HG02852 (cell line): Measurements from ENCODE around the gene PEX16.
A peak's percentile ranks its signal among the peaks of the same experiment; 100 is the strongest.

Experiments
- ATAC-seq: cut with Tn5 transposase; IDR thresholded peaks from one replicate; pipeline ENCODE4 v1.9.1; 2021; ENCODE audit warnings: mild to moderate bottlenecking, moderate library complexity; ENCODE audit not compliant: unreplicated experiment

Gene PEX16

DNA sequence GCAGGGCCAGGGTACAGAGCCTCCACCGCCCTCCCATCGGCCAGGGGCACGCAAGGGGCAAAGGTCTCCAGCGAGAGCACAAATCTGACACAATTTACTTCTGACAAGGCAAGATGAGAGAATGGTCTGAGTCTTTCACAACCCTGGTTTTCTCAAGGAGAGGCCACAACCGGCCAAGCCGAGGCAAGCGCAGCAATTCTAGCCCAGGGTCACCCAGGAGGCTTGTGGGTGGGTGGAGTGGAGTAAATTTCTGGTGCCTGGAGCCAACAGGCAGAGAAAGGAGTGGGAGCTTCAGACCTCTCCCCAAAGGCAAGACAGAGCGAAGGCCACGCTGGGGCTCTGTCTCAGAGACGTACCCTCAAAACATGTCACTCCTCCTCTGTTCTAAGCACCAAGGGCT, 14.1 kb upstream of the PEX16 start:
- no peak for ATAC-seq

DNA sequence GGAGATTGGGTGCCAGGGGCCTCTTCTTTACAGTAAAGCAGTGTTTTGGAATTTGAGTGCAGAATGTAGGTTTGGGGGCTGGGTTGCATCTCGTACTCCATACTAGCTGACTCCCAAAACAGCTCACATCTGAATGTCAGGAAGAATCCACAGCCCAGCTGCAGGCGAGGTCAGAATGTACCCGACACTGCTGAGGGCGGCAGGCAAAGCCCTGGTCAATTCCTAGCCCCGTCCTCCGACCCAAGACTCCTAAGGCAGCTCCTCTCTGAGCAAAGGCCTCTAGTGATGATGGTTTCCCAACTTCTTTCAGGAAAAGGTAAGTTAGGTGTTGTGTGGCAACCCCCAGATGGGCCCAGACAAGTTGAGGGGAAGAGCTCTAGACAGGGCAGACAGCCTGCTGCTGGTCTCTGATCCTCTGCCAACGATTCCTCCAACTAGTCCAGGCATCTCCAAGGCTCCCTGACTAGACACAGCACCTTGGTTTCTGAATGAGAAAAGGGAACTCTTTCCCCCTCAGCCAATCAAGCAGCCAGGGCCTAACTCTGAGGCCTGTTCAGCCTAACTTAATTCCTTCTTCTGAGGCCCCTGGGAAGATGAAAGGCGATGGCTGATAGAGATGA, 13.4 kb upstream of the PEX16 start:
- ATAC-seq: no peak

DNA sequence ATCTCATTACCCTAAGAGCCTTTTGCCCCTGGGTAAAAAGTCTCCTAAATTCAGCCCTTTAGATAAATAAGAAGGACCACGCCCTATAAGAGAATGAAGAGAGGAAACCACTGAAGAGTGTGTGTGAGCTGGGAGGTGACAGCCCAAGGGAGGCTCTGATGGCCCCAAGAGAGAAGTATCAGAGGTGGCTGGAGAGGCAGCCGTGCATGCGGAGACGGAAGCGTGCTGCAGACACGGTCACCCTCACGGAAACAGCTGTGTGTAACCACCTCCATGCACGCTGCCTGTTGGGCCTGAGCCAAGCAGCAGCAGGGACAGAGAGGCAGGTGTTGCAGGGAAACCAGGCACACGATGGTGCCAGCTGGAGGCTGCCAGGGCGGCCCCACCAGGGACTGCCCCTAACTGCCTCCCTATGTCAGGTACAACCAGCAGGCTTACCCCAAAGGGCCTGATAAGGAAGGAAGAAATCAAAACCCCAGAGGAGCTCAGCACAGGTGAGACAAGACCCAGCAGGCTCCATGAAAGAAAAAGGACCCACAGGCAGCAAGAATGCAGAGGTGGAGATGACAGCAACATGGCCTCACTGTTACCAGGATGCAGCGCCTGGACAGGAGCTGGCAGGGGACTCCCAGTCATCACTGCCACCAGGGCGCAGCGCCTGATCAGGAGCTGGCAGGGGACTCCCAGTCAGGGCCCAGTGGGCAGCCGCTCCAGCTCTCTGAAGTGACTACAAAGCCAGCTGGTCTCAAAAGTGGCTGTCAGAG, 12.5 kb upstream of the PEX16 start:
- peak; percentile 90 for ATAC-seq

DNA sequence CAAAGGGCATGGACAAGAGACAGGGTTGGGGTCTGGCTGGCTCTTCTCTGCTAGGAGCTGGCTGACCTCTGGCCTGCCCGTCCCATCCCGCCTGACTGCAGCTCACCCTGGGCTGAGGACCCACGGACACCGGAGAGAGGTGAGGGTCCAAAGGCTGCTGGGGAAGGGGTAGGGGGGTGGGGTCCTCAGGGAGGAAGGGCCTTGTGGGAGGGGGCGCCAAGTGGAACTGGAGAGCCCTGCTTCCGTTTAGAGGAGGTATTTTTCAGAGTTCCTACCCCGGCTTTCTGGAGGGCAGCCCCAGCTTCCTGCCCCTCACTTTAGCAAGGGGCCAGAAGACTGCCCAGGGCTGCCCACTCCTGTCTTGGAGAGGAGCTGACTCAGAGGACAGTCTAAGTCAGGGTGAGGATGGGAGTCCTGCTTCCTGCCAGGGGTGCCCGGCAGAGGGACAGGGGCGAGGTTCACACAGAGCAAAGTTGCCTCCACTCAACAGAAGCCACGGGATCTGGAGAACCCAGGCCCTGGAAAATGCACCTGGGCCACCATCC, 11.9 kb upstream of the PEX16 start:
- peak; percentile 10 for ATAC-seq

DNA sequence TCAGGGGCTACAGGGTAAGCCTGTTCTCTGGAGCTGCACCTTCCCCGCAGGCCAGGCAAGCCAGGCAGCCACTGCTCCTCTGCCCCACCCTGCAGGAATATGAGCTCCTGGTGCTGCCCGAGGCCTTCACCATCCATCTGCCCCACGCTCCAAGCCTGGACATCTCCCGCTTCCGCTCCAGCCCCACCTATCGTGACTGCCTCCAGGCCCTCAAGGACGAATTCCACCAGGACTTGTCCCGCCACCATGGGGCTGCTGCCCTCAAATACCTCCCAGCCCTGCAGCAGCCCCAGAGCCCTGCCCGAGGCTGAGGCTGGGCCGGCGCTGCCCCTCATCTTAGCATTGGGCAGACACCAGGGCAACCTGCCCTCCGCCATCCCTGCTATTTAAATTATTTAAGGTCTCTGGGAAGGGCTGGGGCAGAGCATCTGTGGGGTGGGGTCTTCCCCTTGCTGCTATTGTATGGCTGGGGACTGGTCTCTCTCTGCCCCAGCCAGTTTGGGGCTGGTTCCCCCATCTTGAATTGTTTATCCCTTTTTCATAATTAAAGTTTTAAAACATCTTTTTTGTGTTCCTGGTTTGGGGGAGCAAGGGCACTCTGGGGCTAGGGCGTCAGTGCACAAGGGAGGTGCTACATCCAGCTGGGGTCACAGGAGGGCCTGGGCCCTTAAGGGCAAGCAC, 11.0 kb upstream of the PEX16 start:
- no peak for ATAC-seq

DNA sequence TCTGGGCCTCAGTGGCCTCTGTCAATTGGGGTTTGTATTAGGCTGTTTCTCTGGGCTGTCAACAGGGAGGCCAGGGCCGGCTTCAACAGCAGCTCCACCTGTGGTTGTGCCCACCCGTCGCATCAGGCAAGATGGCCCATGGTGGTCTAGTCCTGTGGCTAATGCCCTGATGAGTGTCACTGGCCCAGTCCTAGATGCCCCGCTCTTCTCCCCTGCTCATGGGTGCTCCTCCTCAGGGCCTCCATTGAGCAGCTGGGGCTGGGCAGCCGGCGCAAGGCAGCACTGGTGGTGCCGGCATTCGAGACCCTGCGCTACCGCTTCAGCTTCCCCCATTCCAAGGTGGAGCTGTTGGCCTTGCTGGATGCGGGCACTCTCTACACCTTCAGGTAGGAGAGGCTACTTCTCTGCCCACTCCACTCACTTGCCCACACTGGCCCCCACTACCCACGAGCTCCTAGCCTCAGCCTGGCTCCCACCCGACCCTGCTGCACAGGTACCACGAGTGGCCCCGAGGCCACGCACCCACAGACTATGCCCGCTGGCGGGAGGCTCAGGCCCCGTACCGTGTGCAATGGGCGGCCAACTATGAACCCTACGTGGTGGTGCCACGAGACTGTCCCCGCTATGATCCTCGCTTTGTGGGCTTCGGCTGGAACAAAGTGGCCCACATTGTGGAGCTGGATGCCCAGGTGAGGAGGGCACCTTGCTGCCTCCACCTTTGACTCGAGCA, 10.2 kb upstream of the PEX16 start:
- no peak for ATAC-seq

DNA sequence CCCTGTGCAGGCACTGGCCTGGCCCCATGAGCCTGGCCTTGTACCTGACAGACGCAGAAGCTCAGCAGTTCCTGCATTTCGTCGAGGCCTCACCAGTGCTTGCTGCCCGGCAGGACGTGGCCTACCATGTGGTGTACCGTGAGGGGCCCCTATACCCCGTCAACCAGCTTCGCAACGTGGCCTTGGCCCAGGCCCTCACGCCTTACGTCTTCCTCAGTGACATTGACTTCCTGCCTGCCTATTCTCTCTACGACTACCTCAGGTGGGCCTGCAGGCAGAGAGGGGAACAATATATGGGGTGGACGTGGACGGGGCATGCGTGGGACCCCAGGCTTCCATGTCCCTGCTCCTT, 9.6 kb upstream of the PEX16 start:
- ATAC-seq: no peak

DNA sequence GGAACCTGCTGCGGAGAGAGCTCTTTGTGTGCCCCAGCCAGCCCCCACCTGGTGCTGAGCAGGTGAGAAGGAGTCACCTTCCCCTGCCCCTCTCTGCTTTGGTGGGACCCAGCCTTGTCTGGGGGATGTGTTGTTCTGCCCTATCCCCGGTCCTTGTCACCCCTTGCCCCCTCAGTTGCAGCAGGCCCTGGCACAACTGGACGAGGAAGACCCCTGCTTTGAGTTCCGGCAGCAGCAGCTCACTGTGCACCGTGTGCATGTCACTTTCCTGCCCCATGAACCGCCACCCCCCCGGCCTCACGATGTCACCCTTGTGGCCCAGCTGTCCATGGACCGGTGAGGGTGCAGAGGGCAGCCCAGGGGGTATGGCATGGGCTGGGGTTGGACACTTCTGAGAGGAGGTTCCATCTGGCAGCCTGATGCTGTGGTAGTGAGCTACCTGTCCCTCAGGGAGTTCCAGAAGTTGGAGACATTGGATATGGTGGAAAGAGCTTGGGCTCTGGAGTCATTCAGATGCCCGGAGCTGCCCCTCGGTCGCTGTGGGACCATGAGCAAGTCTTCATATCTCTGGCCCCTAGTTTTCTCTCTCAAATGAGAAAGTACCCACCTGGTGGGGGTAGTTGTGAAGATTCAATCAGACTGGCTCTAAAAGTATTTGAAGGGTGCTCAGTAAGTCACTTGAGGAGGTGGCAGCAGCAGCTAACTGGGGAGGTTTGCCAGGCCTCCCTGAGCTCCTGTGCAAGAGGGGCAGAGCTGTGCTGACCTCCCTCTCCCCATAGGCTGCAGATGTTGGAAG, 9.1 kb upstream of the PEX16 start:
- ATAC-seq: no peak

DNA sequence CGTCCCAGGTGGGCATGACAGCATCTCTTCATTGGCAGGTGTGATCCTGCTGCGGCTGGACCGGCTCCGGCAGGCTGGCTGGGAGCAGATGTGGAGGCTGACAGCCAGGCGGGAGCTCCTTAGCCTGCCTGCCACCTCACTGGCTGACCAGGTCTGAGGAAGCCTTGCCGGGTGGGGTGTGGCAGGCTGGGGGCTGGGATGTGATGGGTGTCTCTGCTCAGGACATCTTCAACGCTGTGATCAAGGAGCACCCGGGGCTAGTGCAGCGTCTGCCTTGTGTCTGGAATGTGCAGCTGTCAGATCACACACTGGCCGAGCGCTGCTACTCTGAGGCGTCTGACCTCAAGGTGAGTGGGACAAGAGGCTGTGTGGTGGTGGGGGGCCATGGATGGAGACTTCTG, 8.3 kb upstream of the PEX16 start:
- no peak for ATAC-seq

DNA sequence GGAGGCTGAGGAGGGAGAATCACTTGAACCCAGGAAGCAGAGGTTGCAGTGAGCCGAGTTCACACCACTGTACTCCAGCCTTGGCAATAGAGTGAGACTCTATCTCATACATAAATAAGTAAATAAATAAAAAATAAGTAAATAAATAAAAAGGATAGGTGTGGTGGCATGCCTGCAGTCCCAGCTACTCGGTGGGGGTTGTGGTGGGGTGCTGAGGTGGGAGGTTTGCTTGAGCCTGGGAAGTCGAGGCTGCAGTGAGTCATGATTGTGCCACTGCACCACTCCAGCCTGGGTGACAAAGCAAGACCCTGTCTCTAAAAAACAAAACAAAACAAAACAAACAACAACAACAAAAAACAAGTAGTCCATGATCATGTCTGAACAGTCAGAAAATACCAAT, 7.9 kb upstream of the PEX16 start:
- ATAC-seq: no peak

DNA sequence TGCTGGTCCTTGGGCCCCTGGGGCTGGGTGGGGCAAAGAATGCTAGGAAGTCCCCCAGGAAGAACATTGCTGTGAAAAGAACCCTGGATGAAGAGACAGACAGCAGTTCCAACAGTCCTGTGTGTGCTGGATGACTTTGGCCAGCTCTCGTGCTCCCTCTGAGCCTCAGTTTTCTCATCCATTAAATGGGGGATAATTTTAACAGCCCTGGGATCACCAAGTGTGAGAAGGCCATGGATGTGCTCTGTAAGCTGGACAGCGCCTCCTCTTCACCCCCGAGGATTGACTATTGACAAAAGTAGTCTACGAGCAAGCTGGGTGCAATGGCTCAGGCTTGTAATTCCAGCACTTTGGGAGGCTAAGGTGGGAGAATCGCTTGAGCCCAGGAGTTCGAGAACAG, 7.2 kb upstream of the PEX16 start:
- no peak for ATAC-seq

DNA sequence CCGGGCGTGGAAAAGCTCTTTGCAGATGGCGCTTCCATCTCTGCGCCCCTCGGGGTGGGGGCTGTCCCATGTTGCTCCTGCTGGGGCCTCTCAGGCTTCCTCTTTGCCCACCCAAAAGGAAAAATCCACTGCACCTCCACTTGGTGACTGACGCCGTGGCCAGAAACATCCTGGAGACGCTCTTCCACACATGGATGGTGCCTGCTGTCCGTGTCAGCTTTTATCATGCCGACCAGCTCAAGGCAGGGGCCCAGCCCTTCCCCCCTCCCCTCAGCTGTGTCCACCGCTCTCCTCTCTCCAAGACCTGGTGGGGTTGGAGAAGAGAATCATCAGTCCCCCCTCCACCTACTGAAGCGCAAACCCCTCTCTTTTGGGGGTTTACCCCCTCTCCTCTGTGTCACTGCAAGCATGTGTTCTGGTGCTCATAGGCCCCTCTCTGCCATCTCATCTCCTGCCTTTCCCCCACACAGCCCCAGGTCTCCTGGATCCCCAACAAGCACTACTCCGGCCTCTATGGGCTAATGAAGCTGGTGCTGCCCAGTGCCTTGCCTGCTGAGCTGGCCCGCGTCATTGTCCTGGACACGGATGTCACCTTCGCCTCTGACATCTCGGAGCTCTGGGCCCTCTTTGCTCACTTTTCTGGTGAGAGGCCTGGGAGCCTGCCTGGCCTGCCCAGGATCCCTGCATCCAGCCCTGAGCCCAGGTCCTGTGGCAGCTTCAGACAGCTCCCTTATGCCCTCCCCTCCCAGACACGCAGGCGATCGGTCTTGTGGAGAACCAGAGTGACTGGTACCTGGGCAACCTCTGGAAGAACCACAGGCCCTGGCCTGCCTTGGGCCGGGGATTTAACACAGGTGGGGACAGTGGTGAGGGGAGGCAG, 6.6 kb upstream of the PEX16 start:
- no peak for ATAC-seq

DNA sequence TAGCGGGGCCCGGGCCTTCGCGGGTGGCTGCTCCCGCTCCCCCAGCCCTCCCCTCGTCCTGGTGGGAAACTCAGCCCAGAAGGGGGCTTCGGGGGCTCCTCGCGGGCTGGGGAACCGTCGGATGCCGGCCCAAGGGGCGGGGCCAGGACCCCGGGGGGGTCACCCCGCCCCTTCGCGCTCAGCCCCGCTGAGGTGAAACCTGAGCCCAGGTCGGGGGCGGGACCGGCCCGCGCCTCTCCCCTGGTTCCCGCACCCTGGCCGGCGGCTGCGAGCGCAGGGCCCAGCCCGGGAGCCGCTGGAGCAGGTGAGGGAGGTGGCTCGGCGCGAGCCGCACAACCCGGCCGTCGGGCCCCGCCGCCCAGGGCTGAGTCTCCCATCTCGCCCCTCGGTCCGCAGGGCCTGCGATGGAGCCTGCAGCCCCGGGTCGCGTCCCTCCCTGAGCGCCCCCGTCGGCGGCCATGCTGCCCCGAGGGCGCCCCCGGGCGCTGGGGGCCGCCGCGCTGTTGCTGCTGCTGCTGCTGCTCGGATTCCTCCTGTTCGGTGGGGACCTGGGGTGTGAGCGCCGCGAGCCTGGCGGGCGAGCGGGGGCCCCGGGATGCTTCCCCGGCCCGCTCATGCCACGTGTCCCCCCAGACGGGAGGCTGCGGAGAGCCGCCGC, 4.9 kb upstream of the PEX16 start, which contains the start of gene LARGE2:
Gene LARGE2 (plus strand): TSS at position 232 of the 658 bp plus-strand sequence. CDS start 227 bp downstream, at position 459.
- no peak for ATAC-seq

DNA sequence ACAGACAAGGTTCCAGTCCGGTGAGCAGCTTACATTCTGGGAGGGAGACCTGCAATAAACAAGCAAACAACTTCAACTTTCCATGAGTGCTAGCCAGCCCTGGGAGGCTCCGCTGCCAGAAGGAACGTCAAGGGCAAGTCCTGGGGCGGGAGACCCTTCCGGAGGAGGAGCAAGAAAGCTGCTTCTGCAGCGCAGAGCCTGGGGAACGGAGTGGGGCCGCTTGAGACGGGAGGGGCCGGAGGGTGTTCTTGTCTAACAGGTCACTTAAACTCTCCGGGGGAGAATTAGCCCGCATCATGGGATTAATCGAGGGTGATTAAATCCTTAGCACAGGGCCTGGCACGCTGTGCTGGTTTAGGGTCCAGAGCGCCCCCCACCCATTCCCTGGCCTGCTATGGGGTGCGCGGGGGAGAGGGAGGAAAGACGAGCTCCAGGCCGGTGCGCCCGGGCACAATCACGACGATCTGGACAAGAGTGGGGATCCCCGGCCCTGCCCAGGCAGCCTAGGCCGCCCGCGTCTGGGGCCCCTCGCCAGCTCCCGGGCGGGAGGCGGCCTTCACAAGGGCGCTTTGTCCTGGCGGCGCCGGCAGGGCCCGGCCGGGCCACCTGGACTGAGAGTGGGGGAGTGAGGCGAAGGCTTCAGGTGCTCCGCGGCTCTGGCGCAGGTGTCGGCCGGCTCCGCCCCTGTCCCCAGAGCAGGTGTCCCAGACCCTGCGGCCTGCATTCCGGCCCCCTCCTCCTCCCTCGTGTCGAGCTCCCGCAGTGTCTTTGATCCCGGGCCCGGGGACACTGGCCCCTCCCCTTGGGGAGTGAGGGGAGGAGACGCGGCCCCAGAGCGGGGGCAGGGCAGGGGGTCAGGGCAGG, 4.1 kb upstream of the PEX16 start:
- ATAC-seq: no peak

DNA sequence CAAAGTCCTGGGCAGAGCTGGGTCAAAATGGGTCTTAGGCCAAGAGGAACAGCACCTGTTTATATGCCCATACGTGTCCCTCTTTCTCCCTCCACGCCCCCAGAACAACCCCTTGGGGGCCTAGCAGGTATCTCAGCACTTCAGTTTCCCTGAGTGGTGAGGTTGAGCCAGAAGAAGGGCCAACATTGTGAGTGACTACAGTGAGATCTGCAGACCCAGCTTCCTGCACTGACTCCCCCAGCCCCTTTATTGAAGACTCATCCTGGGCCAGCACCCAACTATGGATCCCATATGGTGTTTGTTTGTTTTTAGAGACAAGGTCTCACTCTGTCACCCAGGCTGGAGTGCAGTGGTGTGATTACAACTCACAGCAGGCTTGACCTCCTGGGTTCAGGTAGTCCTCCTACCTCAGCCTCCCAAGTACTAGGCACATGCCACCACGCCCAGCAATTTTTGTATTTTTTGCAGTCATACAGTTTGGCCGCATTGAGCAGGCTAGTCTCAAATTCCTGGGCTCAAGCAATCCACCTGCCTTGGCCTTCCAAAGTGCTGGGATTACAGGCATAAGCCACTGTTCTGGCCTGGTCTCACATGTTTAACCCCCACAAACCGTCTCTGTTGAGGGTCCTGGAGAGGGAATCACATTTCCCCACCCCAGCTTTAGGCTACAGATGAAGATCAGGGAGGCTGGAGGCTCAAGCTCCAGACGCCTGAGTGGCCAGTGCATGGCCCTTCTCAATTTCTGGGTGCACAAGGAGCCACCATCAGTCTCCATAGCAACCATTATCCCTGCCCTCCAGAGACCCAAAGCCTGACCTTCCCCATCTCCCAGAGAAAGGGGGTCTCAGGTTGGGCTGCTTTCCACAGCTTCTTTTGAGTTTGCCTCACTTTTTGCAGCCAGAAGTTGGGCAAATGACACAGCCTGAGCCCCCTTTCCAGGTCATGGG, 3.1 kb upstream of the PEX16 start:
- ATAC-seq: no peak

DNA sequence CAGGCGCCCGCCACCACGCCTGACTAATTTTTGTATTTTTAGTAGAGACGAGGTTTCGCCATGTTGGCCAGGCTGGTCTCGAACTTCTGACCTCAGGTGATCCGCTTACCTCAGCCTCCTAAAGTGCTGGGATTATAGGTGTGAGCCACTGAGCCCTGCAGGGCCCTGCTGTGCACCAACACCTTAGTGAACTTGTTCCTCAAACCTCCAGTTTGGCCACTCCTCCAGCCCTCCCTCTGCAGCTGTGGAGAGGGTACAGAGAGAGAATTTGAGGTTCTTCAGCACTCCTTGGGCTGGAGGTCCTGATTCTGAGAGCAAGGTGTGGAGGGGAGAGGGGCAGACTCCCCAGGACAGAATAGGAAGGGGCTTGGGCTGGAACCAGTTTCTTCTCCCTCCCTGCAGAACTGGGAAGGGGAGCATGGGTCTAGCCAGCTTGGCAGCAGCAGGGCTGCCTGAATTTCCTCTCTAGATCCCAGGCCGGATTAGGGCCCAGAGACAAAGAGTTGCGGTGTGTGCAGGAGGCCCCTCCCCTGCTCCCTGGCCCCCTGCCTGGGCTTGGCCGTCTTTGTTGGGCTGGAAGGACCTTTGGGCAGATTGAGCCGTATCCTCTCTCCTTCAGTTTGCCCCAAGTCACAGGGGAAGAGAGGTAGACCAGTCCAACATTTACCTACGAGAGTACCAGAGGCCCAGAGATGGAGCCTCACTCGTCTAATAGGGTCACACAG, 2.3 kb upstream of the PEX16 start:
- no peak for ATAC-seq
